Liver (tissue), 9 donors: ENCODE results near the gene KIFC3. TPM values are rescaled to one million over a fixed set of nuclear protein-coding genes. Genes with fewer than 3 reads are reported as not detected.

Experiments
- DNase-seq: peaks from one replicate; pipeline ENCODE4 v3.0.0-alpha.2; 2017; ENCODE audit warnings: low spot score
- H3K27ac ChIP-seq, 2 donors: one replicate each; pipeline ENCODE4 v1.7.0; 2013; ENCODE audit warnings: inconsistent platforms in 2 of 2, low read length in 2 of 2, control low read depth in 1 of 2, low read depth in 1 of 2, mild to moderate bottlenecking in 1 of 2
- H3K27me3 ChIP-seq, 4 donors: one replicate each; pipeline versions ENCODE4 v1.6.1 to v1.7.0; 2013; ENCODE audit warnings: low read length in 3 of 4, inconsistent platforms in 1 of 4, mild to moderate bottlenecking in 1 of 4, moderate library complexity in 1 of 4; ENCODE audit not compliant: control insufficient read depth in 4 of 4, insufficient read depth in 4 of 4
- H3K36me3 ChIP-seq, 4 donors: one replicate each; pipeline versions ENCODE4 v1.6.1 to v1.7.0; 2013; ENCODE audit warnings: low read length in 3 of 4, mild to moderate bottlenecking in 3 of 4, low read depth in 1 of 4, moderate library complexity in 1 of 4; ENCODE audit not compliant: control insufficient read depth in 4 of 4, insufficient read depth in 3 of 4
- H3K4me1 ChIP-seq, 4 donors: one replicate each; pipeline versions ENCODE4 v1.6.1 to v1.7.0; 2013; ENCODE audit warnings: low read length in 3 of 4, mild to moderate bottlenecking in 3 of 4, moderate library complexity in 1 of 4; ENCODE audit not compliant: control insufficient read depth in 4 of 4, insufficient read depth in 4 of 4
- H3K4me3 ChIP-seq, 3 donors: one replicate each; pipeline versions ENCODE4 v1.6.1 to v1.7.0; 2013; ENCODE audit warnings: low read length in 3 of 3, control low read depth in 1 of 3, low read depth in 1 of 3, mild to moderate bottlenecking in 1 of 3
- H3K9ac ChIP-seq, 2 donors: one replicate each; pipeline ENCODE4 v1.7.0; 2013; ENCODE audit warnings: low read length in 2 of 2, mild to moderate bottlenecking in 2 of 2, moderate library complexity in 2 of 2, control low read depth in 1 of 2, low read depth in 1 of 2
- H3K9me3 ChIP-seq, 4 donors: one replicate each; pipeline versions ENCODE4 v1.6.1 to v1.7.0; 2013; ENCODE audit warnings: low read length in 3 of 4; ENCODE audit not compliant: control insufficient read depth in 4 of 4
- ATF3 ChIP-seq: IDR thresholded peaks from 2 replicates; pipeline ENCODE4 v1.6.1; 2016; ENCODE audit warnings: antibody characterized with exemption
- EGR1 ChIP-seq, 2 donors: IDR thresholded peaks; 2 replicates each; pipeline ENCODE4 v1.6.1; 2016 to 2018; ENCODE audit warnings: antibody characterized with exemption in 2 of 2, low read depth in 2 of 2
- FOXA1 ChIP-seq: IDR thresholded peaks from 2 replicates; pipeline ENCODE4 v1.6.1; 2016; ENCODE audit warnings: antibody characterized with exemption
- HNF4A ChIP-seq, 2 donors: conservative IDR thresholded peaks; 2 replicates each; pipeline ENCODE4 v1.6.1; 2016; ENCODE audit warnings: antibody characterized with exemption in 2 of 2, mild to moderate bottlenecking in 2 of 2
- HNF4G ChIP-seq: IDR thresholded peaks from 2 replicates; pipeline ENCODE4 v1.6.1; 2016; ENCODE audit warnings: antibody characterized with exemption
- JUND ChIP-seq, 2 donors: IDR thresholded peaks; 2 replicates each; pipeline ENCODE4 v1.6.1; 2016; ENCODE audit warnings: antibody characterized with exemption in 2 of 2
- MAX ChIP-seq: IDR thresholded peaks from 2 replicates; pipeline ENCODE4 v1.6.1; 2016; ENCODE audit warnings: antibody characterized with exemption
- NR2F2 ChIP-seq: IDR thresholded peaks from 2 replicates; pipeline ENCODE4 v1.6.1; 2016; ENCODE audit warnings: antibody characterized with exemption
- RAD21 ChIP-seq, 2 donors: IDR thresholded peaks; 2 replicates each; pipeline ENCODE4 v1.6.1; 2016; ENCODE audit warnings: antibody characterized with exemption in 2 of 2, mild to moderate bottlenecking in 2 of 2
- REST ChIP-seq: IDR thresholded peaks from 2 replicates; pipeline ENCODE4 v1.6.1; 2016; ENCODE audit warnings: antibody characterized with exemption, mild to moderate bottlenecking
- RXRA ChIP-seq, 2 donors: IDR thresholded peaks; 2 replicates each; pipeline ENCODE4 v1.6.1; 2017 to 2018; ENCODE audit warnings: antibody characterized with exemption in 2 of 2, mild to moderate bottlenecking in 1 of 2
- SP1 ChIP-seq: IDR thresholded peaks from 2 replicates; pipeline ENCODE4 v1.6.1; 2018; ENCODE audit warnings: antibody characterized with exemption, mild to moderate bottlenecking
- TAF1 ChIP-seq: conservative IDR thresholded peaks from 2 replicates; pipeline ENCODE4 v1.6.1; 2016; ENCODE audit warnings: antibody characterized with exemption, mild to moderate bottlenecking
- YY1 ChIP-seq: IDR thresholded peaks from 2 replicates; pipeline ENCODE4 v1.6.1; 2016; ENCODE audit warnings: antibody characterized with exemption, mild to moderate bottlenecking
- WGBS: extraction: QIAGEN DNeasy Blood & Tissue Kit; methylation state at CpG from one replicate; pipeline ENCODE4 v1.1.7; 2013; 5-methylcytosine and 5-hydroxymethylcytosine counted together
- polyA plus RNA-seq, 2 donors: library from polyadenylated mRNA; stranded (reverse) in 1 of 2; unstranded in 1 of 2; fragments of 200-250 nt in 1 of 2; fragments of >200 nt in 1 of 2; fragmentation: Nextera tagmentation in 1 of 2; extraction: Ambion mirVana in 1 of 2; gene quantifications; one replicate each; pipeline versions ENCODE4 v1.2.1 to v1.2.3, GENCODE V29; 2013 to 2015
- total RNA-seq, 2 donors: library from RNA; depleted of rRNA; stranded (reverse); fragments of >200 nt; gene quantifications; one replicate each; pipeline ENCODE4 v1.2.3, GENCODE V29; 2014
- donor health status: healthy.
- donor health status: healthy.
- donor health status: healthy.
- donor health status: healthy.
- donor health status: healthy.

The KIFC3 gene
- total and polyA plus RNA-seq, 4 donors: 16.5 to 103 (median 27.4) TPM

GRCh38 chr16:57752203-57752580 is 50.1 kb downstream of the KIFC3 start:
- no peak for DNase-seq
- no peaks in the 10 kb centered on the region for H3K9me3 ChIP-seq
- H3K4me3 ChIP-seq: no peak overlapping the region
- peaks cover 0 to 9% (median 4%) of the 10 kb centered on the region in 4 donors for H3K36me3 ChIP-seq
- no peaks in the 10 kb centered on the region for H3K27me3 ChIP-seq
- H3K4me1 ChIP-seq: peaks cover 0 to 3% (median 0%) of the 10 kb centered on the region in 4 donors
- H3K9ac ChIP-seq: no peak overlapping the region
- H3K27ac ChIP-seq: no peak overlapping the region
- TF ChIP-seq JUND (IDR thresholded peaks at IDR 0.05) (no peak), SP1 (no peak), HNF4G (no peak), RAD21 (IDR thresholded peaks at IDR 0.05) (no peak), MAX (no peak), RXRA (IDR thresholded peaks at IDR 0.05) (no peak), REST (no peak), HNF4A (conservative IDR thresholded peaks at IDR 0.05) (no peak), NR2F2 (no peak), YY1 (no peak), TAF1 (no peak)
- WGBS: 94% methylated on average over 6 of the region's 6 CpGs

- no peaks in the 10 kb centered on the region for H3K27me3 ChIP-seq
- no peaks in the 10 kb centered on the region for H3K9me3 ChIP-seq
- H3K4me1 ChIP-seq: no peaks in the 10 kb centered on the region
- 93% methylated on average over 26 of the region's 26 CpGs for WGBS
- no peak overlapping the region for H3K4me3 ChIP-seq
- H3K36me3 ChIP-seq: peaks cover 0 to 9% (median 4%) of the 10 kb centered on the region in 4 donors
- no peak overlapping the region for H3K9ac ChIP-seq
- TF ChIP-seq FOXA1 (no peak), YY1 (no peak), EGR1 (IDR thresholded peaks at IDR 0.05; ENCODE audit: low read depth in 2 of 2) (no peak), RAD21 (IDR thresholded peaks at IDR 0.05) (no peak), SP1 (no peak), RXRA (IDR thresholded peaks at IDR 0.05) (no peak), JUND (IDR thresholded peaks at IDR 0.05) (no peak), ATF3 (no peak), NR2F2 (no peak), HNF4A (conservative IDR thresholded peaks at IDR 0.05) (no peak)
- DNase-seq: no peak
- no peak overlapping the region for H3K27ac ChIP-seq
Measured at GRCh38 chr16:57751539-57752202, 50.6 kb downstream of the KIFC3 start.
